SK-N-SH (cell line): ENCODE data around the gene FRYL.

Source experiments
- CTCF ChIP-seq: fragments of 200-600 bp; sonication (generic); IDR thresholded peaks from 2 replicates; pipeline ENCODE4 v1.6.1; 2017; ENCODE audit warnings: antibody characterized with exemption, mild to moderate bottlenecking, moderate library complexity
- EZH2phosphoT487 ChIP-seq: fragments of 200-600 bp; sonication (generic); IDR thresholded peaks from 2 replicates; pipeline ENCODE4 v1.6.1; 2017; ENCODE audit warnings: low read depth, mixed run types, mild to moderate bottlenecking, antibody characterized with exemption, moderate library complexity, borderline replicate concordance
- MEF2A ChIP-seq: IDR thresholded peaks from 2 replicates; pipeline ENCODE4 v1.4.0; 2012; ENCODE audit warnings: low read depth, borderline replicate concordance
- MXI1 ChIP-seq: IDR thresholded peaks from 2 replicates; pipeline ENCODE4 v1.6.1; 2012; ENCODE audit warnings: mild to moderate bottlenecking, low read depth, low read length, improper control_type of control experiment
- SMC3 ChIP-seq: IDR thresholded peaks from 2 replicates; pipeline ENCODE4 v1.6.1; 2012; ENCODE audit warnings: low read depth, low read length, improper control_type of control experiment
- USF1 ChIP-seq: IDR thresholded peaks from 2 replicates; pipeline ENCODE4 v1.4.0; 2012; ENCODE audit warnings: low read depth, borderline replicate concordance
- ZBTB33 ChIP-seq: IDR thresholded peaks from 2 replicates; pipeline ENCODE4 v1.4.0; 2012; ENCODE audit warnings: low read depth, borderline replicate concordance

GRCh38 chr4:48694824-48695223 lies 85.3 kb downstream of the FRYL start:
- TF ChIP-seq CTCF (no peak), MEF2A (no peak), EZH2phosphoT487 (no peak), USF1 (no peak), SMC3 (no peak), MXI1 (no peak), ZBTB33 (no peak)
